ENCODE data around the gene MRPL58.

MRPL58 gene

GRCh38 chr17:75047398-75048098 is 35.1 kb downstream of the MRPL58 start:
- no peak for DNase-seq (ENCODE audit: low read depth)

- no peak for DNase-seq (ENCODE audit: low read depth)
Observed at GRCh38 chr17:75048249-75048878, 35.9 kb downstream of the MRPL58 start.

DNA sequence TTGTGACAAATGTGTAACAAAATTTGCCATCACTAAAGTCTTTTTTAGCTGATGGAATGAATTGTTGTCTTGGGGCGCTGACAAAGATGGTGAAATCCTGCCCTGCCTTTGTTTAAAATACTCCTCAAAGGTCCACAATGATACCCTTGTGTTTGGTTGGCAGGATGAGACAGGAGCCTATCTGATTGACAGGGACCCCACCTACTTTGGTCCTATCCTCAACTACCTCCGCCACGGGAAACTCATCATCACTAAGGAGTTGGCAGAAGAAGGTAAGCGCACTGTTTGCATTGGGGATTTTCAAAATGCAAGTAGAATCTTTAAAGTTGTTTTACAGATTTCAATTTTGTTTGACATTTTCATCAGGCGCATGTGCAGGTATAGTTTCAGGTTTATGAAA is 36.6 kb downstream of the MRPL58 start:
- DNase-seq (ENCODE audit: low read depth) = no peak

DNA sequence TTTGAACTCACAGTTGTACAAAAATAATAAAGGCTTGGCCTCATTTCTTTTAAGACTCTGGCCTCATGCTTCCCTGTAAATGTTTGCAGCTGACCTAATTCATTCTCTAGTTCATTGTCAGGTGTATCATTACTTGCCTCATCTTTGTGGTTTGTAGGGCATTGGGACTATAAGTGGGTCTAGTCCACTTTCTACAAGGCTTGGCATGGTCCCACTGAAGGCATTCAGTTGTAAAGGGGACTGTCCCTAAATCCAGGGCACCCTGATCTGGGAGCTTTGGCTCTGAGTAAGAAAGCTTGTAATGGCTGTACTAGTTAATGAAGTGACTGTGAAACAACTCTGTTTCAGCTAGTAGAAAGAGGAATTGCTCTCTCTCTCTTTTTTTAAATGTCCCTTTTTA is 37.2 kb downstream of the MRPL58 start:
- no peak for DNase-seq (ENCODE audit: low read depth)

DNA sequence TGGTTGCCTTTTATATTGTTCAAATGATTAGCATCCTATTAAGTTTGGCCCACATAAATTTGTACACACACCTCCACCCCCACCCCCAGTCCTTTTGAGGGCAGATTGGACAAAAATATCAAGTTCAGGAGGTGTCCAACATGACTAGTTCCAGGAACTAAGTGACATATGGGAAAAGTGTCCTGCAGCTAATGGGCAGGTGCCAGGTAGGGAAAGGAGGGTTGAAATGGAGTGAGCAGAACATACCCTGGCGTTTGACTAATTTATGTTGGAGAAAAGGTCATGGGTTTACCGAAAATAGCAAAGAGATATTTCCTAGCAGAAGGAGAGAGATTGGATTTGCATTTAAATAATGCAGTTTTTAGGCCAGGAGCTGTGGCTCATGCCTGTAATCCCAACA is 39.5 kb downstream of the MRPL58 start:
- no peak for DNase-seq (ENCODE audit: low read depth)

GRCh38 chr17:75059369-75060345 is 47.2 kb downstream of the MRPL58 start:
- no peak for DNase-seq (ENCODE audit: low read depth)

DNA sequence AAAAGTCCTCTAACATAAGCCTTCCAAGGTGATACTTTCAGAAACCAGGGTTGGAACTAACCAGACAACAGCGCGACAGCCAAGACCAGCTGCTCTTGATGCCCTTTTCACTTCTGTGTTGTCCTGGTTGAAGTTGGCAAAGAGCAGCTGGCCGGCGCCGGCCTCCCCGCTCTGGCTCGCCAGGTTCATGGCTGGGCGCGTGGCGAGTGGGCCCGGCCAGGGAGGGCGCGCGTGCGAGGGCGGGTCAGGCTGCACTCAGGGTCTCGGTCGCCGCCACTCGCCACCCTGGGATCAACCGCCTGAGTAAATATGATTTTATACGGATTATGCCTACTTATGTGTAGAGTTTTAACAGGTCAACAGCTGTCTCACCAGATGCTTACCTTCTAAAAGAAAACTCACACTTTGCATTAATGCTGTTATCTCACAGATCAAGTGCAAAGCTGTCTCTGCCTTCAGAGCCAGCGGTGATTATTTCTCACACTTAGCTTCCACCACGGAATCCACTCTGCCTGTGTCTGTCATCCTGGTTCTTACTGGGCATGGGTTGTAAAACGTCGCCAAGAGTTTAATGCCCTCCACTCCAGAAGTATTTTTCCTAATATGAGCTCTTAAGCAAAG is 48.1 kb downstream of the MRPL58 start:
- no peak for DNase-seq (ENCODE audit: low read depth)

DNA sequence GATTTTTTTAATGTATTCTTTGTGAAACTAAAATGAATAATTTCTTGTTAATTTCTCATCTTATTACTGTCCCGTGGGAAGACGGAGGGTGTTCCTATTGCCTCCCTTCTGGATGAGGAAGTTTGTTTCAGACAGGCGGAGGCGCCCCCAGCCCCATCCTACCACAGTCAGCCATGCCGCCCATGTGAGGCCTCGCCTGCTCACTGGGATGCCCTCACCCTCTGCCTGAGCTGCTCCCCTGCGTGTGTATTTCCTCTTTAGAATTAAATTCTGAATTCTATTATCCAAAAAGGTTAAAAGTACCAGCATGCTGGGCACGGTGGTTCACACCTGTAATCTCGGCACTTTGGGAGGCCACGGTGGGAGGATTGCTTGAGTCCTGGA is 48.6 kb downstream of the MRPL58 start:
- no peak for DNase-seq (ENCODE audit: low read depth)

DNA sequence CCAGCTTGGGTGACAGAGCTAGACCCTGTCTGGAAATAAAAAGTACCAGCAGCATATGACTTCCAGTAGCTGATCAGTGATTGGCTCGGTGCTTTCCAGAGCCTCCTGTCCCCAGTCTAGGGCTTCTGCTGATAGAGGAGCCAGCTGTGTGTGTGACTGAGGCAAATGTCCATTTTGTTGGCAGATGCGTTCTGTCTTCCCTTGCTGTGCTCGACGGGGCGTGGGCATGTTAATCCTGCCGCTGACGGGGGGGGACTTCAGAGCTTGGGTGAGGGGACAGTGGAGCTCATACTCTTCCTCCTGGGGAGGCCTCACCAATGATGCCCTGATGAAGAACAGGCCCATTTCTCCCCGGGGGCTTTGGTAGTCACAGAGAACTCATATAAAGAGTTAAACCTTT is 49.1 kb downstream of the MRPL58 start:
- no peak for DNase-seq (ENCODE audit: low read depth)

GRCh38 chr17:75063201-75063600 is 50.7 kb downstream of the MRPL58 start:
- DNase-seq (ENCODE audit: low read depth) = no peak

GRCh38 chr17:75063626-75064025 is 51.2 kb downstream of the MRPL58 start:
- no peak for DNase-seq (ENCODE audit: low read depth)

DNA sequence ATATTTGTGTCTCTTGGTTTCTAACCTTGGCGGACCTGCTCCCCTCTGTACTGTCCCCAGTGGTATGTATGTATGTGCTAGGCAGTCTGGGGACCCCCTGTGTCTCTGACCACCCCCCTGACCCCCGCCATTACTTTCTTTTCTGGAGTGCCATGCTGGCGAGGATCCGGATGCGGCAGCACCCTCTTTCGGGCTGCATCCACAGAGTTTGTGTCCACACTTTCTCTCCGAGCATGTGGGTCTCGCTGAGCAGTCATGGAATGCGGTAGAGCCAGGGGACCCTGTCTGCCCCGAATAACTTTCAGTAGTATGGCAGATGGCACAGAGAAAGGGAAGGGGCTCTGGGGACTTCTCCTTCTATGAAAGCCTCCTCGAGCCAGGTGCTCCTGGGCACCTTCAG is 51.6 kb downstream of the MRPL58 start:
- DNase-seq (ENCODE audit: low read depth) = no peak

DNA sequence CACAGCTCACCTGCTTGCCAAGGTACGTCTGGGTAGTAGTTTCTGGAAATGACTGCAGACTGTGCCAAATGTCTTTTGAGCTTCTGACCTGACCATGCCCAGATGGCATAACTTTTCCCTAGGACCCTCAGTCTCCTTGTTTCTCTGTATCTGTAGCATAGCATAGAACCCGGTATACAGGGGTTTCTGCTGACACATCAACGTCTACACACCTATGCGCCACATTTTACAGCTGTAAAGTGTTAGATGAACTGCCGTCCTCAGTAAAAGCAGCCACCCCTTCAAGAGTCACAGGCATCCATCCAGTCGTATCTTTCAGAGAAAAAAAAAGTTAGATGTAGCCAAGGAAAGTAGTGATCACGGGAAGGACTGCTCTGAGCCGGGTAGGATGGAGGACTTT is 52.0 kb downstream of the MRPL58 start:
- DNase-seq (ENCODE audit: low read depth) = no peak

DNA sequence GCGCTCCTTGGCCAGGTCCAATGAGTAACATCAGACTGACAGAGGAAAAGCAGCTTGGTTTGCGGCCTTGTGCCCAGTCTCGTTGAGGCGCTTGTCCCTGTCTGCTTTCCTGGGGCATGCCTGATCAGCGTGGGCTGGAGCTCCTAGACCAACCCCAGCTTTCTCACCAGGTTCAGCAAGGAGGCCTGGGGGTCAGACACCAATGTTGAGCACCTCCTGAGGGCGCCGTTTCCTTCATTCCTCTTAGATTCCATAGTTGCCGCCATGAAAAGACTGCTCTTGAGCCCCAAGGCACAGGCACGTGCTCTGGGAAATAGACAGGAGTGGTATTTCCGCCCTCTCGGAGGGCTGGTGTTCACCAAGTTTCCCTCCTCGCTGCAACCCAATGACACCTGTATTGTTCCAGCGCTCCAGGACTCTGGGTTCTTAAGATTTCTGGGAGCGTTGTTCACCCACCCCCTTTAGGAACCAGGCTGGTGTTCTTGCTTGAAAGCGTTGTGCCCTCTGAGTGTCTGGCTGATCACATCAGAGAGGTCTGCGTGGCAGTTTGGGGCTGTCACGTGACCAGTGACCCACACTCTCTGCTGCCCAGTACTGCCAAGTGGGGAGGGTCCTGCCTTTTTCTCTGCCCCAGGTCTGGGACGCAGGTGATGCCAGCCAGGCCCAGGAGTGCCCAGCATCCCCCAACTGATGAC is 52.5 kb downstream of the MRPL58 start:
- no peak for DNase-seq (ENCODE audit: low read depth)

DNA sequence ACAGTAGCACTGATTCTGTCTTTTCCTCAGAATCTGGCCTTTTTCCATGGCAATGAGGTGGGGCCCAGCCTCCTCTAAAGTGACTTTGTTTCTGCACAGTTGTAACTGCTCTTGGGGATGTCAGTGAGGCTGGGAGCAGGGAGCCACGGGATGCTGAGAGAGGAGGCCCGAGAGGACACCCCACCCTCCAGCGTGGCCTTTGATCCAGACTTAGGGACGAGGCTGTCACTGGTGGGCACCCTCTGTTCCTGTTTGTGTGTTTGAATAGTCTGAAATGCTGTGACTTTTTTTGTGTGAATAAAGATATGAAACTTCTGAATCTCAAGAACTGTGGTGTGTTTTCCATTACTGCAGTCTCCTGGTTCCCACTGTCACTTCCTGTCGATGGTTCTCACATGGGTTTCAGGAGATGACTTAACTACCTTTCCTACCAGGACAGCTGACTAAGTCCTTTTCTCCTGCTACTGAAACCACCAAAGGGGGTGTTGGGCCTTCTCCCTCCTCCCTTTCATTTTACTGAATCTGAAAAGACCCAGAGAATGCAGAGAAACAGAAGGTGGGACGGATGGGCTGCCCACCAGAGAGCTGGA is 53.2 kb downstream of the MRPL58 start:
- no peak for DNase-seq (ENCODE audit: low read depth)

- no peak for DNase-seq (ENCODE audit: low read depth)
Observed at GRCh38 chr17:75067856-75068255, 55.4 kb downstream of the MRPL58 start.

DNA sequence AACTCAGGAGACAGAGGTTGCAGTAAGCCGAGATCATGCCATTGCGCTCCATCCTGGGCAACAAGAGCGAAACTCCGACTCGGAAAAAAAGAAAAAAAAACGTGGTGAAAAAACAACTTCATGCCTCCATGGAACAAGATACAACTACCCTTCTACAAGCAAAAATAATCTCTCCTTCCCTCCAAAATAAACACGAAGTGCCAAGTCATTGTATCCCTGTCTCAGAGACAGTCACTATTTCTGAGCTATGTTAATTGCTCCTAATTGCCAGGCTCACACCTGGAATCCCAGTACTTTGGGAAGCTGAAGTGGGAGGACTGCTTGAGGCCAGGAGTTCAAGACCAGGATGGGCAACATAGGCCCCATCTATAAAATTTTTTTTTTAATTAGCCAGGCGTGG is 56.3 kb downstream of the MRPL58 start:
- no peak for DNase-seq (ENCODE audit: low read depth)

DNA sequence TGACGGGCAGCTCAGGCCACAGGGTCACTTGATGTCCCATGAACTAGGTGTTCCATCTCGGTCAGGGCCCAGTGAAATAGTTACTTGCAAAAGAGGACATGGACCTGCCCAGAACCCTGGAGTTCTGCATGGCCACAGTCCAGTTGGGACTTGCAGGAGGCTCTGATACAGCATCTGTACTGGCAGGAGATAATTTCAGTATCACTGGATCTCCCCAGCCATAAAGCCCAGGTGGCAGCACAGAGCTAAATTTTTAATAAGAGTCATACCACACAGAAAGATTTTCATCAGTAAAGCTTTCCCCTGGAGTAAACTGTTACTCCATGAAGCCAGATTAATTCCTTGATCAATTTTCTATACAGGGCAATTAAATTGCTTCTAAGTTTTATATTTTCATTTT is 57.3 kb downstream of the MRPL58 start:
- no peak for DNase-seq (ENCODE audit: low read depth)

All from HS-5 (cell line).